HAP-1 (cell line): ENCODE measurements around the gene PAFAH1B1.
A peak's percentile ranks its signal among the peaks of the same experiment; 100 is the strongest.
"Not testable (repeated sequence)": the region's sequence is repeated elsewhere in the genome, so short reads cannot be mapped to it uniquely, and the experiment has no call there.

Experiments
- DNase-seq, 2 experiments: peaks; one replicate each; pipeline ENCODE4 v3.0.0-alpha.2; 2016 to 2020; ENCODE audit warnings: low spot score in 2 of 2
- H3K27me3 ChIP-seq: fragments of 250-450 bp; sonication (Bioruptor Pico); 2 replicates; pipeline ENCODE4 v1.5.1; 2020; ENCODE audit warnings: low read depth, mild to moderate bottlenecking, moderate library complexity
- H3K36me3 ChIP-seq: fragments of 250-450 bp; sonication (Bioruptor Pico); replicated peaks from 2 replicates; pipeline ENCODE4 v1.5.1; 2020; ENCODE audit warnings: mild to moderate bottlenecking
- H3K4me1 ChIP-seq: fragments of 250-450 bp; sonication (Bioruptor Pico); 2 replicates; pipeline ENCODE4 v1.5.1; 2020; ENCODE audit warnings: mild to moderate bottlenecking
- H3K4me3 ChIP-seq: fragments of 250-450 bp; sonication (Bioruptor Pico); 2 replicates; pipeline ENCODE4 v1.5.1; 2020; ENCODE audit warnings: mild to moderate bottlenecking, moderate library complexity
- H3K9me3 ChIP-seq: fragments of 250-450 bp; sonication (Bioruptor Pico); 2 replicates; pipeline ENCODE4 v1.5.1; 2020; ENCODE audit warnings: mild to moderate bottlenecking, moderate library complexity
- in situ Hi-C: fragments of 300-500 bp; cut with MboI; formaldehyde crosslinking; loops from 3 replicates; pipeline ENCODE4 v1.14.3; 2020; ENCODE audit warnings: low sequenced_read_pairs, inconsistent platforms, mixed read lengths

Gene PAFAH1B1

DNA sequence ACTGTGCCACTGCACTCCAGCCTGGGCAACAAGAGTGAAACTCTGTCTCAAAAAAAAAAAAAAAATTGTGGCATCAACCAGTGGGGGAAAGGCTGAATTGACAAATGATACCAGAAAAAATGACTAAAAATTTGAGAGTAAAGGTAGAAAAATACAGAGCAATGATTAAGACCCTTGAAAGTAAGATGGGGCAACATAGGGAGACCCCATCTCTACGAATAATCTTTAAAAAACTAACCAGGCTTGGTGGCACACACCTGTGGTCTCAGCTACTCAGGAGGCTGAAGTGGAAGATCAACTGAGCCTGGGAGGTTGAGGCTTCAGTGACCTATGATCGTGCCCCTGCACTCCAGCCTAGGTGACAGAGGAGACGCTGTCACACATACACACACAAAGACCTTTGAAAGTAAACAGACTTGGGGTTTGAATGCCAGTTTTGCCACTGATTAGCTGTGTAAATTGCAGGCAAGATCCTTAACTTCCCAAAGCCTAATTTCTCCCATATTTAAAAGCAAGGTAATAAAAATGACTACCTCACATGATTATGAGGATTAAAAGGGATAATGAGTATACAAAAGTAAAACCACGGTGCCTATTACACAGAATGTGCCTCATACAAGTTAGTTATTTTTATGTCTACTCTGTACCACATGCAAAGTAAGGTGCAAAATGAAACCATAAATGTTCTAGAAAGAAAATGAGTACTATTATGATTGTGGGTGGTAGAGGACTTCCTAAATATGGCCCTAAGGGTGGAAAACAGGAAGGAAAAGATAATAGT is 21.7 kb upstream of the PAFAH1B1 start:
- no peaks in the 10 kb centered on the region for H3K4me1 ChIP-seq
- in situ Hi-C loops = no loop called here

GRCh38 chr17:2572304-2572609 is 21.2 kb upstream of the PAFAH1B1 start:
- H3K9me3 ChIP-seq, H3K4me1 ChIP-seq, H3K36me3 ChIP-seq, DNase-seq, in situ Hi-C loops, H3K4me3 ChIP-seq, H3K27me3 ChIP-seq: not testable (repeated sequence)

More for the DNA sequence above, 21.7 kb upstream of the PAFAH1B1 start:
- no peak overlapping the region for H3K4me3 ChIP-seq
- DNase-seq = no peak
- no peaks in the 10 kb centered on the region for H3K27me3 ChIP-seq
- no peaks in the 10 kb centered on the region for H3K36me3 ChIP-seq
- no peaks in the 10 kb centered on the region; the same call in 1 of the 2 replicates for H3K9me3 ChIP-seq

DNA sequence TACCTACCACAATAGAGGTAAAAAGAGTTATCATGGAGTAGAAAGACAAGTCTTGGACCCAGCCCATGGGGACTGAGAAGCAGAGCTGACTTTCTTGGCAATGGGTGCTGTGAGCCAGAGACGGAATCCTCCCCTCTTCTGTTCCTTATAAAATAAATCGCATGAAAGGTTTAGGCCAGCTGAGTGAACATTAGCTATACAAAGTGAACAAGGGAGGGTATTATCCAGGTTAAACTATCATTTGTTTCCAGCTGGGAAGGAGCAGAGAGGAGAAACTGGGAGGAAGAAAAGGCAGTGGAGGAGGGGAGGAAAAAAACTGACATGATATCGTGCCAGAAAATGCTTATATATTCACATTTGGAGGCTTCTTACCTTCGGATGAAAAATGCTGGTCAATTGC is 13.3 kb upstream of the PAFAH1B1 start:
- in situ Hi-C loops = no loop called here

DNA sequence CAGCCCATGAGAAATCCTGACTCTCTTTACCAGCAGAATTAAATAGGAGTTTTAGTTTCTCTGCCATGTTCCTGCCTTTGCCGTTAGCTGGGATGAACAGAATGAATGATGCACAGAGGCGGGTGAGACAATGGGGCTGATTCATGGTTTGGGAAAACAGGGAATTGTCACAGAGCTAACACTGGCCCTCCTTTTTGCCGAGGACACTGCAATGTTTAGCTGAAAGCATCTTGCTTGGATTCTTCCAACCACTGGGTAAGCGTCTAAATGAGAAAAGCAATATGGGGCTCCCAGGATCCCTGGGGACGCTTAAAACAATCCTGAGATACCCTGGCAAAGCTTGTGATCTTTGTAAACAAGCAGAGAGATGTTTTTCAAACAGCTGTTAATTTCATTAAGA is 12.8 kb upstream of the PAFAH1B1 start:
- in situ Hi-C loops = no loop called here
- no peak for DNase-seq
- no peak overlapping the region for H3K4me3 ChIP-seq

More for the DNA sequence above, 13.3 kb upstream of the PAFAH1B1 start:
- no peaks in the 10 kb centered on the region for H3K36me3 ChIP-seq
- H3K4me1 ChIP-seq = no peaks in the 10 kb centered on the region
- no peak for DNase-seq
- no peaks in the 10 kb centered on the region for H3K27me3 ChIP-seq
- H3K9me3 ChIP-seq = no peaks in the 10 kb centered on the region; the same call in 1 of the 2 replicates
- no peak overlapping the region for H3K4me3 ChIP-seq

GRCh38 chr17:2582493-2582892 is 11.0 kb upstream of the PAFAH1B1 start:
- in situ Hi-C loops = no loop called here
- DNase-seq = no peak
- no peaks in the 10 kb centered on the region for H3K4me1 ChIP-seq

More for the DNA sequence above, 12.8 kb upstream of the PAFAH1B1 start:
- no peaks in the 10 kb centered on the region for H3K27me3 ChIP-seq
- H3K36me3 ChIP-seq = no peaks in the 10 kb centered on the region
- no peaks in the 10 kb centered on the region for H3K4me1 ChIP-seq
- no peaks in the 10 kb centered on the region; the same call in 1 of the 2 replicates for H3K9me3 ChIP-seq

DNA sequence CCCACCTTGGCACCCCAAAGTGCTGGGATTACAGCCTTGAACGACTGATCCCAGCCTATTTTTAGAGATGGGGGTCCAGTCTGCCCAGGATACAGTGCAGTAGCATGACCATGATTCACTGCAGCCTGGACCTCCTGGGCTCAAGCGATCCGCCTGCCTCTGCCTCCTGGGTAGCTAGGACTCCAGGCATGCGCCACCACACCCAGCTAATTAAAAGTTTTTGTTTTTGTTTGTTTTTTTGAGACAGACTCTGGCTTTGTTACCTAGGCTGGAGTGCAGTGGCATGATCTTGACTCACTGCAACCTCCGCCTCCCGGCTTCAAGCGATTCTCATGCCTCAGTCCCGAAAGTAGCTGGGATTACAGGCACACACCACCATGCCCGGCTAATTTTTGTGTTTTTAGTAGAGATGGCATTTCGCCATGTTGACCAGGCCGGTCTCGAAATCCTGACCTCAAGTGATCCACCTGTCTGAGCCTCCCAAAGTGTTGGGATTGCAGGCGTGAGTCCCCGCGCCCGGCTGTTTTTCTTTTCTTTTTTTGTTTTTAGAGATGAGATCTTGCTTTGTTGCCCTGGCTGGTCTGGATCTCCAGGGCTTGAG is 2.3 kb upstream of the PAFAH1B1 start:
- Histone ChIP-seq H3K27me3 (no peaks in the 10 kb centered on the region), H3K4me3 (no peak overlapping the region), H3K36me3 (peaks cover 5% of the 10 kb centered on the region; the same call in 1 of the 2 replicates), H3K4me1 (peaks cover 9% of the 10 kb centered on the region), H3K9me3 (no peaks in the 10 kb centered on the region)
- in situ Hi-C loops = no loop called here
- no peak for DNase-seq

More at GRCh38 chr17:2582493-2582892, 11.0 kb upstream of the PAFAH1B1 start:
- no peaks in the 10 kb centered on the region; the same call in 1 of the 2 replicates for H3K9me3 ChIP-seq
- no peak overlapping the region for H3K4me3 ChIP-seq
- H3K27me3 ChIP-seq = no peaks in the 10 kb centered on the region
- no peaks in the 10 kb centered on the region for H3K36me3 ChIP-seq

DNA sequence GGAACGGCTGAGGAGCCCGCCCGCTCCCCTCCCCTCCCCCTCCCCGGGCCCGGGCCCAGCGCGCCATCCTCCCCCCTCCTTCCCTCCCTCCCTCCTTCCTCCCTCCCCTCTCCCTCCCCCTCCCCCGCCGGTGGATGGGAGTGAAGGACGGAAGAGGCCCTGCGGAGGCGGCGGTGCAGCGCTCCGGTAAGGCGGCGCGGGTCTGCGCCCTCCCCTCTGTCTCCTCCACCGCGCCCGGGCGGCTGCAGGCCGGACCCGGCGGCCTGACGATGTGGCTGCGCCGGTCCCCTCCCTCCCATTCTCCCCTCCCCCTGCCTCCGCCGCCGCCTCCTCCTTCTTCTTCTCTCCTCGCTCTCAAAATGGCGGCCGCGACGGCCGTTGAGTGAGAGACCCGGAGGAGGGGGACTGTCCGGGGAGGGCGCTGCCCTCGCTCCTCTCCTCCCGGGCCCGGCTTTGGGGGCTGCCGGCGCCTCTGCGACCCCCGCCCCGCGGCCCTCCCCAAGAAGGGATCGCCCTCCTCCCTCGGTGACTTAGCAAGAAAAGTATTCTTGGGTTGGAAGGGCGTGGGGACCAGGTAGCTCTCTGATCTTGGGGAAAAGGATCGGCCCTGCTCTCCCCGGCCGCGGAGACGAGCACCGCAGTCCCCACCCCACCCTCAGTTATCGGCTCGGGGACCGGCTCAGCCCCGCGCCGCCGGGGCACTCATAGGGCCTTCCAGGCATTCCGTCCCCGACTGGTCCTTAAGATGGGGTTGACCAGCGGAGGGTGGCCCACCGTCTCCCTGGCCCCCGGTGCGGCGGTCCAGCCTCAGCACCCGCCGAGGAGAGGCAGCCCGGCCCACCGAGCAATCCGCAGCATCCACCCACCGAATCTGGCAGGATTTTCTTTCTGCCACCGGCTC is 617 bp downstream of the PAFAH1B1 start:
- H3K36me3 ChIP-seq = peaks cover 8% of the 10 kb centered on the region
- in situ Hi-C loops = no loop called here
- H3K27me3 ChIP-seq = no peaks in the 10 kb centered on the region
- peak overlapping the region; percentile 99 for H3K4me3 ChIP-seq
- peaks cover 16% of the 10 kb centered on the region for H3K4me1 ChIP-seq
- H3K9me3 ChIP-seq = no peaks in the 10 kb centered on the region
- peak; percentile 73 to 92 for DNase-seq

- H3K27me3 ChIP-seq = no peaks in the 10 kb centered on the region
- peak overlapping the region; percentile 99 for H3K4me3 ChIP-seq
- DNase-seq = no peak
- peaks cover 8% of the 10 kb centered on the region for H3K36me3 ChIP-seq
- H3K4me1 ChIP-seq = peaks cover 16% of the 10 kb centered on the region
- in situ Hi-C loops = no loop called here
- no peaks in the 10 kb centered on the region for H3K9me3 ChIP-seq
Observed at GRCh38 chr17:2594722-2595599, 1.5 kb downstream of the PAFAH1B1 start.

- peak overlapping the region; percentile 99 for H3K4me3 ChIP-seq
- H3K4me1 ChIP-seq = peaks cover 16% of the 10 kb centered on the region
- H3K36me3 ChIP-seq = peaks cover 8% of the 10 kb centered on the region
- DNase-seq = no peak
- H3K27me3 ChIP-seq = no peaks in the 10 kb centered on the region
- in situ Hi-C loops = no loop called here
- H3K9me3 ChIP-seq = no peaks in the 10 kb centered on the region
Observed at GRCh38 chr17:2595716-2596115, 2.3 kb downstream of the PAFAH1B1 start.

- H3K4me1 ChIP-seq = peaks cover 15% of the 10 kb centered on the region
- no peak overlapping the region for H3K4me3 ChIP-seq
- no peaks in the 10 kb centered on the region for H3K9me3 ChIP-seq
- H3K27me3 ChIP-seq = no peaks in the 10 kb centered on the region
- H3K36me3 ChIP-seq = peaks cover 8% of the 10 kb centered on the region
- DNase-seq = no peak
- in situ Hi-C loops = no loop called here
Observed at GRCh38 chr17:2598166-2598565, 4.7 kb downstream of the PAFAH1B1 start.

- Histone ChIP-seq H3K9me3 (no peaks in the 10 kb centered on the region), H3K4me3 (no peak overlapping the region), H3K36me3 (peaks cover 3% of the 10 kb centered on the region; the same call in 1 of the 2 replicates), H3K4me1 (peaks cover 7% of the 10 kb centered on the region), H3K27me3 (no peaks in the 10 kb centered on the region)
- DNase-seq = no peak
- in situ Hi-C loops = no loop called here
Observed at GRCh38 chr17:2602597-2603017, 9.2 kb downstream of the PAFAH1B1 start.

DNA sequence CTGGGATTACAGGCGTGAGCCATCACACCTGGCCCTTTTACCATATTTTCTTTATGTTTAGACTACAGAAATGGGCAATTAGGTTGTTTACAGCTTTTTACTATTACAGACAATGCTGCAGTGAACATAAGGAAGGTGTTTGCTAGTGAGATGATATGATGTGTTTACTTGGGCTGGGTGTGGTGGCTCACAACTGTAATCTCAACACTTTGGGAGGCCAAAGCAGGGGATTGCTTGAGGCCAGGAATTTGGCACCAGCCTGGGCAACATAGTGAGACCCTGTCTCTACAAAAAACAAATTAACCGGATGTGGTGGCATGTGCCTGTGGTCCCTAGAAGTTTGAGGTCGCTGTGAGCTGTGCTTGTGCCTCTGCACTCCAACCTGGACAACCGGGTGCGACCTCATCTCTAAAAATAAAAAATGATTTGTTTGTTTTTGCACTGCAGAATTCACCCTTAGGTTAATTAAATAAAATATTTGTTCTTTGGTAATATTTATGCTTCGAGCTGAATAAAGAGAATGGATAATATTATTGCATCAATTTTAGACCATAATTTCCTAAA is 15.0 kb downstream of the PAFAH1B1 start:
- Histone ChIP-seq H3K4me3 (no peak overlapping the region), H3K36me3 (no peaks in the 10 kb centered on the region), H3K9me3 (no peaks in the 10 kb centered on the region), H3K27me3 (no peaks in the 10 kb centered on the region), H3K4me1 (peaks cover 11% of the 10 kb centered on the region)
- no peak for DNase-seq
- in situ Hi-C loops = no loop called here

- DNase-seq = no peak
- in situ Hi-C loops = no loop called here
- Histone ChIP-seq H3K9me3 (no peaks in the 10 kb centered on the region), H3K4me1 (peaks cover 11% of the 10 kb centered on the region), H3K36me3 (no peaks in the 10 kb centered on the region), H3K27me3 (no peaks in the 10 kb centered on the region), H3K4me3 (no peak overlapping the region)
Observed at GRCh38 chr17:2609091-2609490, 15.6 kb downstream of the PAFAH1B1 start.
